ENCODE data around the gene RASGEF1B.

Gene RASGEF1B

GRCh38 chr4:81389720-81390119 lies 82.0 kb downstream of the RASGEF1B start:
- DNase-seq = no peak

- no peak for DNase-seq
These were observed 91.3 kb downstream of the RASGEF1B start for GRCh38 chr4:81380437-81380836.

- DNase-seq = no peak
These were observed 93.3 kb downstream of the RASGEF1B start for GRCh38 chr4:81378386-81378785.

- no peak for DNase-seq
These were observed 94.5 kb downstream of the RASGEF1B start for GRCh38 chr4:81377191-81377590.

- DNase-seq = no peak
These were observed 95.0 kb downstream of the RASGEF1B start for GRCh38 chr4:81376720-81377119.

All from COR-L47 (cell line).